Ovary (tissue), 9 donors: ENCODE results near the gene DDX51. TPM values are rescaled to one million over a fixed set of nuclear protein-coding genes. Genes with fewer than 3 reads are reported as not detected.
"Not testable (repeated sequence)": the region's sequence is repeated elsewhere in the genome, so short reads cannot be mapped to it uniquely, and the experiment has no call there.

ENCODE experiments used
- DNase-seq, 5 donors: peaks; one replicate each; pipeline ENCODE4 v3.0.0-alpha.2; 2019 to 2020
- H3K27ac ChIP-seq, 2 donors: fragments of 200-600 bp; one replicate each; pipeline versions ENCODE4 v1.5.1 to v1.8.0; 2019 to 2022
- H3K27me3 ChIP-seq: fragments of 200-600 bp; one replicate; pipeline ENCODE4 v1.8.0; 2022
- H3K36me3 ChIP-seq: fragments of 200-600 bp; sonication (generic); one replicate; pipeline ENCODE4 v1.5.1; 2019
- H3K4me1 ChIP-seq: one replicate; pipeline ENCODE4 v1.8.1; 2013; ENCODE audit warnings: mild to moderate bottlenecking, moderate library complexity; ENCODE audit not compliant: insufficient read depth
- H3K4me3 ChIP-seq: fragments of 200-600 bp; sonication (generic); one replicate; pipeline ENCODE4 v1.5.1; 2017
- H3K9me3 ChIP-seq, 2 donors: fragments of 200-600 bp in 1 of 2; sonication (generic) in 1 of 2; one replicate each; pipeline versions ENCODE4 v1.5.1 to v1.8.1; 2013 to 2019; ENCODE audit warnings: mild to moderate bottlenecking in 1 of 2, moderate library complexity in 1 of 2
- CTCF ChIP-seq, 3 donors: fragments of 450-650 bp in 2 of 3; fragments of 200-600 bp in 1 of 3; IDR thresholded peaks; one replicate each; pipeline versions ENCODE4 v1.5.1 to v1.8.0; 2016 to 2022; ENCODE audit warnings: antibody characterized with exemption in 3 of 3, mild to moderate bottlenecking in 1 of 3
- EP300 ChIP-seq: sonication (generic); formaldehyde crosslinking; IDR thresholded peaks from one replicate; pipeline ENCODE4 v1.6.1; 2017; ENCODE audit warnings: antibody characterized with exemption
- POLR2A ChIP-seq: fragments of 450-650 bp; IDR thresholded peaks from one replicate; pipeline ENCODE4 v1.6.1; 2017; ENCODE audit warnings: antibody characterized with exemption, mild to moderate bottlenecking, moderate library complexity
- WGBS, 3 donors: extraction: QIAGEN DNeasy Blood & Tissue Kit in 1 of 3; methylation state at CpG; one replicate each; pipeline versions ENCODE4 v1.1.5 to v1.1.7; 2013 to 2017; 5-methylcytosine and 5-hydroxymethylcytosine counted together
- intact Hi-C, 4 donors: fragments of 100-400 bp; cut with DNase I; formaldehyde crosslinking; loops; one replicate each; pipeline versions ENCODE4 v1.11.0 to v1.15.1; 2022 to 2023
- polyA plus RNA-seq, 2 donors: library from polyadenylated mRNA; stranded (reverse); fragments of 200-250 nt in 1 of 2; fragments of 350-450 nt in 1 of 2; fragmentation: Illumina TruSeq in 1 of 2; extraction: RNeasy Lipid Tissue Mini Kit (QIAGEN cat#74804) in 1 of 2; gene quantifications; one replicate each; pipeline ENCODE4 v1.2.3, GENCODE V29; 2013 to 2014
- total RNA-seq, 7 donors: library from RNA; depleted of rRNA in 2 of 7; stranded (reverse); fragments of >200 nt in 2 of 7; fragmentation: NEBNext Ultra II Directional in 3 of 7; extraction: Animal tissue kit (Norgen Biotek cat#: 25700) in 3 of 7; gene quantifications; one replicate each; pipeline versions ENCODE4 v1.1.0 to v1.2.4, GENCODE V29; 2016 to 2023
- donor health status: DM: no; HTN: no; CAD: no; lungs with moderate emphysema.
- donor health status: DM: no; HTN: no; CAD: no.
- donor health status: Bipolar disorder and iron deficiency.
- donor health status: DM: yes; HTN: yes; CAD: no.
- donor health status: DM: no; HTN: no; CAD: no.
- donor health status: DM: yes; HTN: yes; CAD: no.

Gene DDX51
- total and polyA plus RNA-seq, 9 donors: 10.0 to 26.2 (median 21.8) TPM

GRCh38 chr12:132106921-132107320 is 37.2 kb downstream of the DDX51 start:
- DNase-seq: no peak
- 89 to 94% (median 90%) methylated on average over 7 of the region's 7 CpGs for WGBS, 3 donors
- TF ChIP-seq CTCF (IDR thresholded peaks at IDR 0.05): no peak
- no peak for TF ChIP-seq EP300
- TF ChIP-seq POLR2A: no peak
- Histone ChIP-seq H3K4me3 (no peak overlapping the region), H3K36me3 (no peaks in the 10 kb centered on the region), H3K9me3 (no peaks in the 10 kb centered on the region), H3K27ac (no peak overlapping the region), H3K4me1 (no peaks in the 10 kb centered on the region), H3K27me3 (no peaks in the 10 kb centered on the region)
- intact Hi-C loops: no loop called here

- Histone ChIP-seq H3K4me1 (no peaks in the 10 kb centered on the region), H3K9me3 (no peaks in the 10 kb centered on the region), H3K36me3 (no peaks in the 10 kb centered on the region), H3K27ac (no peak overlapping the region), H3K4me3 (no peak overlapping the region), H3K27me3 (no peaks in the 10 kb centered on the region)
- no peak for DNase-seq
- TF ChIP-seq POLR2A (no peak), EP300 (no peak), CTCF (IDR thresholded peaks at IDR 0.05) (no peak)
- intact Hi-C loops: no loop called here
- WGBS, 3 donors: 88 to 91% (median 90%) methylated on average over 6 of the region's 6 CpGs
Measured at GRCh38 chr12:132105467-132105866, 38.7 kb downstream of the DDX51 start.

GRCh38 chr12:132103542-132104308 is 40.4 kb downstream of the DDX51 start:
- intact Hi-C loops: no loop called here
- TF ChIP-seq POLR2A: no peak
- TF ChIP-seq CTCF (IDR thresholded peaks at IDR 0.05): no peak
- no peak for TF ChIP-seq EP300
- Histone ChIP-seq H3K27ac (no peak overlapping the region), H3K4me3 (no peak overlapping the region), H3K27me3 (no peaks in the 10 kb centered on the region), H3K36me3 (no peaks in the 10 kb centered on the region), H3K9me3 (no peaks in the 10 kb centered on the region), H3K4me1 (no peaks in the 10 kb centered on the region)
- WGBS, 3 donors: 90 to 95% (median 93%) methylated on average over 26 of the region's 26 CpGs
- DNase-seq: no peak

GRCh38 chr12:132103072-132103471 is 41.0 kb downstream of the DDX51 start:
- DNase-seq, H3K4me3 ChIP-seq, H3K36me3 ChIP-seq, H3K4me1 ChIP-seq, H3K27ac ChIP-seq, H3K27me3 ChIP-seq, H3K9me3 ChIP-seq, intact Hi-C loops: not testable (repeated sequence)
- WGBS, 3 donors: 75 to 79% (median 76%) methylated on average over 14 of the region's 14 CpGs

GRCh38 chr12:132102297-132102696 is 41.8 kb downstream of the DDX51 start:
- TF ChIP-seq EP300: no peak
- no peak for TF ChIP-seq POLR2A
- TF ChIP-seq CTCF (IDR thresholded peaks at IDR 0.05): no peak
- no peak for DNase-seq
- WGBS, 3 donors: 87 to 92% (median 91%) methylated on average over 9 of the region's 9 CpGs
- intact Hi-C loops: no loop called here
- Histone ChIP-seq H3K4me3 (no peak overlapping the region), H3K36me3 (no peaks in the 10 kb centered on the region), H3K9me3 (no peaks in the 10 kb centered on the region), H3K27ac (no peak overlapping the region), H3K4me1 (no peaks in the 10 kb centered on the region), H3K27me3 (no peaks in the 10 kb centered on the region)
